ENCODE data around the gene SMAD9.

Gene SMAD9

GRCh38 chr13:36919171-36919832 lies 736 bp downstream of the SMAD9 start:
- H3K4me3 ChIP-seq (ENCODE audit: low read length, poor library complexity, severe bottlenecking), result no peak overlapping the region
- TF ChIP-seq CTCF (conservative IDR thresholded peaks at IDR 0.05; ENCODE audit: low read length) (no peak), EZH2phosphoT487 (IDR thresholded peaks at IDR 0.05; ENCODE audit: borderline replicate concordance) (no peak)
- no peaks in the 10 kb centered on the region for H3K79me2 ChIP-seq (ENCODE audit: insufficient read depth, low read length)
- H3K9me3 ChIP-seq (ENCODE audit: insufficient read depth, low read depth, low read length), result no peaks in the 10 kb centered on the region
- no peaks in the 10 kb centered on the region for H4K20me1 ChIP-seq (ENCODE audit: insufficient read depth, low read length, poor library complexity, severe bottlenecking)
- H3K9me2 ChIP-seq (replicated peaks; ENCODE audit: low read depth, low read length), result no peaks in the 10 kb centered on the region
- no peak overlapping the region for H2AFZ ChIP-seq (ENCODE audit: low read length)
- no peaks in the 10 kb centered on the region for H3K36me3 ChIP-seq (ENCODE audit: insufficient read depth, low read length)
- no peak overlapping the region for H3K4me2 ChIP-seq (ENCODE audit: low read depth, low read length, poor library complexity, severe bottlenecking)
- H3K27me3 ChIP-seq (ENCODE audit: insufficient read depth, low read length, poor library complexity, severe bottlenecking), result no peaks in the 10 kb centered on the region
- H3F3A ChIP-seq (ENCODE audit: low read depth), result no peaks in the 10 kb centered on the region
- H3K9ac ChIP-seq (ENCODE audit: low read depth, low read length, poor library complexity, severe bottlenecking), result no peak overlapping the region
- no peaks in the 10 kb centered on the region for H3K4me1 ChIP-seq (ENCODE audit: insufficient read depth, low read length, poor library complexity, severe bottlenecking)

- no peak overlapping the region for H3K4me3 ChIP-seq (ENCODE audit: low read length, poor library complexity, severe bottlenecking)
Observed at GRCh38 chr13:36918246-36919131, 1.5 kb downstream of the SMAD9 start.

GRCh38 chr13:36917311-36917710 lies 2.7 kb downstream of the SMAD9 start:
- H3K4me3 ChIP-seq (ENCODE audit: low read length, poor library complexity, severe bottlenecking), result no peak overlapping the region
- H3K36me3 ChIP-seq (ENCODE audit: insufficient read depth, low read length), result no peaks in the 10 kb centered on the region
- H3K79me2 ChIP-seq (ENCODE audit: insufficient read depth, low read length), result no peaks in the 10 kb centered on the region
- H3K9me2 ChIP-seq (replicated peaks; ENCODE audit: low read depth, low read length), result no peaks in the 10 kb centered on the region
- no peak overlapping the region for H3K9ac ChIP-seq (ENCODE audit: low read depth, low read length, poor library complexity, severe bottlenecking)
- no peak overlapping the region for H3K4me2 ChIP-seq (ENCODE audit: low read depth, low read length, poor library complexity, severe bottlenecking)
- no peaks in the 10 kb centered on the region for H3K4me1 ChIP-seq (ENCODE audit: insufficient read depth, low read length, poor library complexity, severe bottlenecking)
- no peak overlapping the region for H2AFZ ChIP-seq (ENCODE audit: low read length)
- no peaks in the 10 kb centered on the region for H4K20me1 ChIP-seq (ENCODE audit: insufficient read depth, low read length, poor library complexity, severe bottlenecking)
- no peaks in the 10 kb centered on the region for H3K27me3 ChIP-seq (ENCODE audit: insufficient read depth, low read length, poor library complexity, severe bottlenecking)
- no peaks in the 10 kb centered on the region for H3F3A ChIP-seq (ENCODE audit: low read depth)
- no peak for TF ChIP-seq CTCF (conservative IDR thresholded peaks at IDR 0.05; ENCODE audit: low read length)
- TF ChIP-seq EZH2phosphoT487 (IDR thresholded peaks at IDR 0.05; ENCODE audit: borderline replicate concordance), result no peak
- no peaks in the 10 kb centered on the region for H3K9me3 ChIP-seq (ENCODE audit: insufficient read depth, low read depth, low read length)

More at GRCh38 chr13:36918246-36919131, 1.5 kb downstream of the SMAD9 start:
- Histone ChIP-seq H2AFZ (ENCODE audit: low read length) (no peak overlapping the region), H3K27me3 (ENCODE audit: insufficient read depth, low read length, poor library complexity, severe bottlenecking) (no peaks in the 10 kb centered on the region), H3K36me3 (ENCODE audit: insufficient read depth, low read length) (no peaks in the 10 kb centered on the region), H3F3A (ENCODE audit: low read depth) (no peaks in the 10 kb centered on the region), H3K79me2 (ENCODE audit: insufficient read depth, low read length) (no peaks in the 10 kb centered on the region), H4K20me1 (ENCODE audit: insufficient read depth, low read length, poor library complexity, severe bottlenecking) (no peaks in the 10 kb centered on the region), H3K9me2 (replicated peaks; ENCODE audit: low read depth, low read length) (no peaks in the 10 kb centered on the region), H3K9ac (ENCODE audit: low read depth, low read length, poor library complexity, severe bottlenecking) (no peak overlapping the region), H3K4me1 (ENCODE audit: insufficient read depth, low read length, poor library complexity, severe bottlenecking) (no peaks in the 10 kb centered on the region), H3K9me3 (ENCODE audit: insufficient read depth, low read depth, low read length) (no peaks in the 10 kb centered on the region), H3K4me2 (ENCODE audit: low read depth, low read length, poor library complexity, severe bottlenecking) (no peak overlapping the region)
- no peak for TF ChIP-seq EZH2phosphoT487 (IDR thresholded peaks at IDR 0.05; ENCODE audit: borderline replicate concordance)
- no peak for TF ChIP-seq CTCF (conservative IDR thresholded peaks at IDR 0.05; ENCODE audit: low read length)
